Osteoblast (primary cell): Measurements from ENCODE around the gene NBEAL1. TPM values are rescaled to one million over a fixed set of nuclear protein-coding genes. Genes with fewer than 3 reads are reported as not detected.
"Not testable (repeated sequence)": the region's sequence is repeated elsewhere in the genome, so short reads cannot be mapped to it uniquely, and the experiment has no call there.

Experiments used
- DNase-seq: peaks from one replicate; pipeline ENCODE4 v3.0.0; 2011; ENCODE audit warnings: low spot score, mixed read lengths; ENCODE audit not compliant: insufficient read length; ENCODE audit errors: missing footprints
- H2AFZ ChIP-seq: 2 replicates; pipeline ENCODE4 v1.6.0; 2011; ENCODE audit warnings: mild to moderate bottlenecking, low read length
- H3K27ac ChIP-seq: 2 replicates; pipeline ENCODE4 v1.5.1; 2011; ENCODE audit warnings: mild to moderate bottlenecking, low read depth, low read length, moderate library complexity
- H3K27me3 ChIP-seq: 2 replicates; pipeline ENCODE4 v1.6.0; 2012; ENCODE audit warnings: mild to moderate bottlenecking, control low read depth, inconsistent platforms, low read length, moderate library complexity; ENCODE audit not compliant: insufficient read depth
- H3K36me3 ChIP-seq: 2 replicates; pipeline ENCODE4 v1.5.1; 2011; ENCODE audit warnings: mild to moderate bottlenecking, low read length, control low read depth, moderate library complexity; ENCODE audit not compliant: insufficient read depth
- H3K4me1 ChIP-seq: 2 replicates; pipeline ENCODE4 v1.5.1; 2011; ENCODE audit warnings: mild to moderate bottlenecking, low read length, control low read depth, moderate library complexity; ENCODE audit not compliant: insufficient read depth
- H3K4me2 ChIP-seq: 2 replicates; pipeline ENCODE4 v1.6.0; 2011; ENCODE audit warnings: mild to moderate bottlenecking, low read length; ENCODE audit not compliant: insufficient read depth
- H3K4me3 ChIP-seq: fragments of 200-600 bp; sonication (generic); 3 replicates; pipeline ENCODE4 v1.5.1; 2012; ENCODE audit warnings: mild to moderate bottlenecking, low read length, inconsistent platforms; ENCODE audit not compliant: insufficient read depth
- H3K79me2 ChIP-seq: 2 replicates; pipeline ENCODE4 v1.6.0; 2012; ENCODE audit warnings: mild to moderate bottlenecking, low read length, control low read depth, inconsistent platforms; ENCODE audit not compliant: insufficient read depth
- H3K9me3 ChIP-seq: 2 replicates; pipeline ENCODE4 v1.5.1; 2011; ENCODE audit warnings: low read depth, low read length, control low read depth
- H4K20me1 ChIP-seq: 2 replicates; pipeline ENCODE4 v1.6.0; 2012; ENCODE audit warnings: mild to moderate bottlenecking, low read length, control low read depth; ENCODE audit not compliant: insufficient read depth
- CTCF ChIP-seq: IDR thresholded peaks from 2 replicates; pipeline ENCODE4 v1.5.1; 2011; ENCODE audit warnings: mild to moderate bottlenecking, low read depth, low read length, moderate library complexity; ENCODE audit errors: extremely low read depth
- total RNA-seq: library from RNA; depleted of rRNA; stranded (reverse); fragments of >200 nt; gene quantifications from 2 replicates; pipeline ENCODE4 v1.2.3, GENCODE V29; 2012

NBEAL1 gene
- total RNA-seq, 1 donor, result 51.8 TPM

GRCh38 chr2:202982779-202983491 lies 31.7 kb upstream of the NBEAL1 start:
- no peak overlapping the region for H3K27ac ChIP-seq
- H3K27me3 ChIP-seq, result no peaks in the 10 kb centered on the region
- H3K4me3 ChIP-seq, result no peak overlapping the region
- H2AFZ ChIP-seq, result no peak overlapping the region
- no peak overlapping the region for H3K4me2 ChIP-seq
- no peaks in the 10 kb centered on the region for H4K20me1 ChIP-seq
- TF ChIP-seq CTCF, result no peak
- no peaks in the 10 kb centered on the region for H3K79me2 ChIP-seq
- no peak for DNase-seq
- no peaks in the 10 kb centered on the region for H3K9me3 ChIP-seq
- no peaks in the 10 kb centered on the region for H3K4me1 ChIP-seq
- H3K36me3 ChIP-seq, result no peaks in the 10 kb centered on the region

- H3K27ac ChIP-seq, result no peak overlapping the region
- no peaks in the 10 kb centered on the region for H3K36me3 ChIP-seq
- H2AFZ ChIP-seq, result no peak overlapping the region
- no peak for DNase-seq
- H3K4me3 ChIP-seq, result no peak overlapping the region
- H3K9me3 ChIP-seq, result no peaks in the 10 kb centered on the region
- TF ChIP-seq CTCF, result no peak
- no peaks in the 10 kb centered on the region for H3K27me3 ChIP-seq
- H3K4me2 ChIP-seq, result no peak overlapping the region
- no peaks in the 10 kb centered on the region for H4K20me1 ChIP-seq
- no peaks in the 10 kb centered on the region for H3K79me2 ChIP-seq
- H3K4me1 ChIP-seq, result no peaks in the 10 kb centered on the region
Observed at GRCh38 chr2:202989749-202990148, 24.9 kb upstream of the NBEAL1 start.

- Histone ChIP-seq H3K9me3 (no peaks in the 10 kb centered on the region), H3K4me3 (no peak overlapping the region), H4K20me1 (no peaks in the 10 kb centered on the region), H3K4me2 (no peak overlapping the region), H2AFZ (no peak overlapping the region), H3K4me1 (no peaks in the 10 kb centered on the region), H3K27ac (no peak overlapping the region), H3K27me3 (no peaks in the 10 kb centered on the region), H3K79me2 (no peaks in the 10 kb centered on the region), H3K36me3 (no peaks in the 10 kb centered on the region)
- no peak for DNase-seq
- TF ChIP-seq CTCF, result no peak
Observed at GRCh38 chr2:202990501-202990900, 24.2 kb upstream of the NBEAL1 start.

GRCh38 chr2:202997113-202997512 lies 17.6 kb upstream of the NBEAL1 start:
- H3K36me3 ChIP-seq, H3K27ac ChIP-seq, H3K9me3 ChIP-seq, H3K4me2 ChIP-seq, H3K79me2 ChIP-seq, H3K4me3 ChIP-seq, H3K4me1 ChIP-seq, DNase-seq, H4K20me1 ChIP-seq, H3K27me3 ChIP-seq: not testable (repeated sequence)
- peak overlapping the region; percentile 15 for H2AFZ ChIP-seq
